SKM-1 (cell line): Measurements from ENCODE around the gene ASCL2.

ENCODE experiments used
- DNase-seq: peaks from one replicate; lab custom pipeline; 2025; ENCODE audit not compliant: unreplicated experiment; lab: John Stamatoyannopoulos, UW

Gene ASCL2

DNA sequence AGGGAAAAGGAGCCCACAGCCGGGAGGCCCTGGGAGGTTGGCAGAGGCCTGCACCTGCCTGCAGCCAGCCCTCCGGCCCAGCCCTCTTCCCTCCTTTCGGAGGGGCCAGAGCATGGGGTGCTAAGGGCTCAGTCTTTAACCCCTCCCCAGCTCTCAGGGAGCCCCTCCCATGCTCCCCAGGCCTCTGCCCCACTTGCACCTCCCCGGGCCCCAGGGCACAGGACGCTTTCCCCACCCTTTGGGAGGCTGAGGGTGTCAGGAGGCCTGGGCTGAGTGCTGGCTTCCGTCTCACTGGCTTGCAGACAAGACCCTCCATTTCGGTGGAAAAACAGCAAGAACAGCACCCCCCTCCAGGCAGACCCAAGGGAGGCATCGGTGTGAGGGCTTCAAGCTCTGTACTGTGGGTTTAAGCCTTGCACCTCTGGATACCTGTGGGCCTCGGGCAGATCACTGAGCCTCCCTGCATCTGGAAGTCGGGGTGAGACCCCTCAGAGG lies 7.3 kb downstream of the ASCL2 start:
- no peak for DNase-seq

GRCh38 chr11:2262301-2263070 lies 7.9 kb downstream of the ASCL2 start:
- no peak for DNase-seq

DNA sequence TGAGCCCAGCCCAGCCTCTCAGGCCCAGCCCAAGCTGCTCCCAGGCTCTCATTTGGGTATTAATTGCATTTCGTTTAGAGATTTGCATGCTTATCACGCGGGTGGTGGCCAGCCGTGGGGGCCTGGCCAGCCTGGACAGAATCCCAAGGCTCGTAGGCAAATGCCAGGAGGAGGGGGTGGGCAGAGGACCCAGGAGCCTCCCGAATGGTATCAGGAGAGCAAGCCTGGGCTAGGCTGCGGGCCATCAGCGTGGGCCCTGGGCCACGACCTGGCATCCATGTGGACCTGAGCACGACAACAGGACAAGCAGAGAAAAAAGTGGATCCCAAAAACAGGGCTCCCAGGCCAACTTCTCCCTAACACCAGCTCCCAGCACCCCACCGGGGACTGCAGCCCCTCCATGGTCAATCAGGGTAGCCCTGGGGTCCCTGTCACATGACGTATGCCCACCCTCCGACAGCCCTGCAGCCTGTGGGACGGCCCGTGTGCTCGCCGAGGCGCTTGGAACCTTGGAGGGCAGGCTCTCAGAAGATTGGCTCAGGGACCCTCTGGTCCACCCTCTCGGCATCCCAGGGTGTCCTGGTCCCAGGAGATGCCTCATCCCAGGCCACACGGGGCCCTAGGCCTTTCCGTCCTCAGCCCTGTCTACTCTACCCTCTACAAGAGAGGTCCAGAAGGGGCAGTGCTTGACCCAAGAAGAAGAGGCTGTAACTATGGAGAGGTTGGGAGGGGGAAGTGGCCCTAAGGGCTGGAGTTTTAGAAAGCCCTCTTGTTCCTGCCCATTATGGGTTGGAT lies 8.8 kb downstream of the ASCL2 start:
- no peak for DNase-seq

- no peak for DNase-seq
These were observed 9.7 kb downstream of the ASCL2 start for GRCh38 chr11:2260491-2261364.

DNA sequence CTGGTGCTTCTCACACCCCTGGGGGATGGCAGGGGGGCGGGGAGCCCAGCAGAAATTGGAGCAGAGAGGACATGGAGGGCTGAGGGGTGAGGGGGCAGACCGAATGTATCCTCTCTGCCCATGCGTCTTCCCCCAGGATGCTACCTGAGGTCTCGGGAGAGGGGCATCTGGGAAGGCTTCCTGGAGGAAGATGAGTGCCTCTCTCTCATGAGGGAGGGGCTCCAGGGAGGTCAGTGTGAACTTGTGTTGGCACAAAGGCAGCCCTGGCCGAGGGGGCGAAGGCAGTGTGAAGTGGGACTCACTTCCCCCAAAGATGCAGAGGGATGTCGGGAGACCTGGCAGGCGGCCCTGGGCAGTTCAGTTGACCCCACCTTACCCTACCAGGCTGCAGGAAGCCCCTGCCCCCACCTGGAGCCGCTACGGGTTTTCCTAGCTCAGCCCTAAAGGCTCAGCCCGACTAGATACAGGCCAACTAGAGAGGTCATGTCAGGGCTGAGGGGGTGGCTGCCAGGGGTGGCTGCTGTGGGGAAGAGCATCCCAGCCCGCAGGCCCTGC lies 10.4 kb downstream of the ASCL2 start:
- no peak for DNase-seq

DNA sequence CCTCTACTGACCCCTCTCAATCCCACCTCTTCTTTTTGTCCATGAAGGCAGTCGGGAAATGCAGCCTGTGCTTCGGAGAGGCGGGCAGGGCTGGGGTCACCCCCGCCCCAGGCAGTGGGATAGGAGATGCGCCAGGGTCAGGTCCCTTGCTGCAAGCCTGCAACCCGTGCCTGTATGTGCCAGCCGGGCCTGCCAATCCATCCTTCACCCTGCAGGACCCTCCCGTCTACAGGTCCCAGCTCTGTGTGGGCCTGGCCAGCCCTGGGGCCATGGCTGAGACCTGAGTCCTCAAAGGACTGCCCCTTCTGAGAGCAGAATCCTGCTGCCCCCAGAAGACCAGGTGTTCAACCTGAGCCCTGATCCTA lies 10.9 kb downstream of the ASCL2 start:
- DNase-seq: no peak

- DNase-seq: no peak
These were observed 11.6 kb downstream of the ASCL2 start for GRCh38 chr11:2258501-2259465.

- no peak for DNase-seq
These were observed 13.3 kb downstream of the ASCL2 start for GRCh38 chr11:2256951-2257700.

- DNase-seq: no peak
These were observed 14.0 kb downstream of the ASCL2 start for GRCh38 chr11:2256293-2256913.

- no peak for DNase-seq
These were observed 18.4 kb downstream of the ASCL2 start for GRCh38 chr11:2252018-2252417.

GRCh38 chr11:2251138-2251537 lies 19.2 kb downstream of the ASCL2 start:
- no peak for DNase-seq

DNA sequence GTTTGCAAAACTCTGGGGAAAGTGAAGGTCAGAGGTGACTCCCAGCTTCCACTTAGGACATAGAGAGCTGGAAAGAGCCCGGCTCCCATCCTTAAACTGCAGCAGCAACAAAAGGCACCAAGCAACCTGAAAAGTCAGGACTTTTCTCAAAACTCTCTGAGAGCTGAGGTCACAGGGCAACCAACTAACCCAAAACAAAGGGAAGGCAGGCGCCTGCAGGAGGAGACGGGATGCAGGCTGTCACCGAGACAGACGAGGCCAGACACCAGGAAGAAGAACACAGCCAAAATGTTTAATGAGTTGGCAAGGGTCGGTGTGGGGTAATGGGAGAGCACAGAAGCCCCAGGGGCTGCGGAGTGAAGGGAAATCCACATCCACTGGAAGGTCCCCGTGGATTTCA lies 19.9 kb downstream of the ASCL2 start:
- no peak for DNase-seq

DNA sequence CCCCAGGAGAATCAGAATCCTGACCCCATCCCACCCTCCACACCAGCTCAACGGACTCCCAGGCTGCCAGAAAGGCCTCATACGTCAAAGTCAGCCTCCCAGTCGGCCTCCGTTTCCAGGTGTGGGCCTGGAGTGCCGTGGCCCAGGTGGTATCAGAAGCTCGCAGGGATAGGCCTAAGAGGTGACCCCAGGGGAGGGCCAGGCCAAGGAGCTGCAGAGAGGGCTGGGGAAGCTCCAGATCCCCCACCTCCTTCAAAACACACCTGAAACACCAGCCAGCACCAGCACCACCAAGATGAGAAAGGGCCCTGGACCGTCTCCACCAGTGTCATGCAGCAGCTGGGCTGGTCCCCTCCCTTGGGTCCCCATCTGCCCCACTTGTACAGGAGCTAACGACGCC lies 20.3 kb downstream of the ASCL2 start:
- DNase-seq: no peak

DNA sequence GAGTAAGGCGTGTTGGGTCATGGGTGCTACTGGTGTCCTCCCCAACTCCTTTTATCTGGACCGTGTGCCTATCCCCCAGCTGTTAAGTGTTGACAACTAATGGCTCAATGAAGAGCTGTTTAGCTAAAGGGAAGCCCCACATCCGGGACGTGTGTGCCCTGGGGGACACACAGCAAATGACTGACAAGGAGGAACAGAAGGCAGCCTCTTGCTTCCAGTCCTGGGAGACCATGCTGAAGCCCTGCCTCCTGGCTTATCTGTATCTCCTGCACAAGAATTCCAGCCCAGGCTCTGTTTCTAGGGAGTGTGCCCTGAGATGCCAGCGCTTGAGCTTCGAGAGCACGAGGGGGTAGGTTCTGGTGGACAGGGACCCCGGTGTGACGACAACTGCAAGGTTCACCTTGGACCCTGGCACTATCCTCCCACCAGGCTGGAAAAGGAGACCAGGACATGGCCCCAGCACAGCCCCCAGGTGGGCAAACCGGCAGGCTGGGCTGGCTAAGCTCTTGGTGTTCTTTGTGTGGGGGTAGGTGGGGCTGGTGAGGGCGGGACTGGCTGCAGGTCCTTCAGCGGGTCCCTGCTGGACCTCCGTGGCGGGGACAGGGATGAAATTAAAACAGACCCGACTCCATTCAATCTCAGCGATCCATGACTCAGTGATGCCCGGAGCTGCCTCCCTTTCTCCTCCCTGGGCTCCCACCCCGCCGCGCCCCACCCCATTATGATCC lies 21.0 kb downstream of the ASCL2 start:
- DNase-seq: no peak

GRCh38 chr11:2248762-2249161 lies 21.6 kb downstream of the ASCL2 start:
- DNase-seq: no peak

GRCh38 chr11:2248242-2248641 lies 22.1 kb downstream of the ASCL2 start:
- DNase-seq: no peak

DNA sequence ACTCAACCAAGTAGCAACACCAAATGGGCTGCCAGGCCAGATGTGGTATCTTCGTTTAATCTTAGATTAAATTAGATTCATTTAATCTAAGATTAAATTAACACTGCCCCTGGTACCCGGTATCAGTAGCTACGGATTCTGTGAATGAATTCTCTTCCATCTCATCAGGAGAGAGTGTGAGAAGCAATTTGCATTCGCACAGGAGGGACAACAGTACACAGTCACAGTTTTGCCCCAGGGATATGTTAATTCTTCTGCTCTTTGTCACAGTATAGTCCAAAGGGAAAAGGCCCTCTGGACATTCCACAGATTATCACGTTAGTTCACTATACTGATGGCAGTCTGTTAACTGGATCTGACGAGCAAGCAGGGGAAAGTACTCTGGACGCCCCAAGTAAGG lies 22.9 kb downstream of the ASCL2 start:
- DNase-seq: no peak

GRCh38 chr11:2240834-2241233 lies 29.6 kb downstream of the ASCL2 start:
- DNase-seq: no peak
